SK-N-SH (cell line): Measurements from ENCODE around the gene SPACDR.

Experiments used
- CTCF ChIP-seq: fragments of 200-600 bp; sonication (generic); IDR thresholded peaks from 2 replicates; pipeline ENCODE4 v1.6.1; 2017; ENCODE audit warnings: antibody characterized with exemption, mild to moderate bottlenecking, moderate library complexity
- EP300 ChIP-seq, 2 experiments: IDR thresholded peaks; 2 replicates each; pipeline versions ENCODE4 v1.4.0 to v1.6.1; 2012; ENCODE audit warnings: borderline replicate concordance in 1 of 2, low read depth in 1 of 2, low read length in 1 of 2
- FOXJ3 ChIP-seq: sonication (generic); formaldehyde crosslinking; IDR thresholded peaks from 2 replicates; pipeline ENCODE4 v1.5.1; 2020; ENCODE audit warnings: mild to moderate bottlenecking, missing genetic modification reagents
- FOXM1 ChIP-seq: IDR thresholded peaks from 2 replicates; pipeline ENCODE4 v1.4.0; 2012; ENCODE audit warnings: low read depth, mild to moderate bottlenecking
- MAX ChIP-seq: IDR thresholded peaks from 2 replicates; pipeline ENCODE4 v1.4.0; 2012; ENCODE audit warnings: low read depth
- REST ChIP-seq: IDR thresholded peaks from 2 replicates; pipeline ENCODE4 v1.6.1; 2012; ENCODE audit warnings: mild to moderate bottlenecking, low read depth, low read length, moderate library complexity
- RXRA ChIP-seq: IDR thresholded peaks from 2 replicates; pipeline ENCODE4 v1.4.0; 2012; ENCODE audit warnings: low read depth, mild to moderate bottlenecking, borderline replicate concordance
- TEAD4 ChIP-seq: IDR thresholded peaks from 2 replicates; pipeline ENCODE4 v1.4.0; 2012; ENCODE audit warnings: mild to moderate bottlenecking, borderline replicate concordance; ENCODE audit not compliant: insufficient read depth
- YY1 ChIP-seq: IDR thresholded peaks from 2 replicates; pipeline ENCODE4 v1.4.0; 2012; ENCODE audit warnings: low read depth, mild to moderate bottlenecking

- TF ChIP-seq MAX, result no peak
- TF ChIP-seq CTCF, result peak; percentile 29
- TF ChIP-seq RXRA, result no peak
- no peak for TF ChIP-seq FOXM1
- no peak for TF ChIP-seq FOXJ3 (CRISPR knock-in tag)
- no peak for TF ChIP-seq REST
- no peak for TF ChIP-seq YY1
- TF ChIP-seq EP300 (IDR thresholded peaks at IDR 0.05; ENCODE audit: borderline replicate concordance in 1 of 2, low read depth in 1 of 2, low read length in 1 of 2), result no peak
- TF ChIP-seq TEAD4, result no peak
Observed at GRCh38 chr7:100476903-100477870, 13.1 kb upstream of the SPACDR start.
